BE2C (cell line): ENCODE measurements around the gene HECW1.
"Not testable (repeated sequence)": the region's sequence is repeated elsewhere in the genome, so short reads cannot be mapped to it uniquely, and the experiment has no call there.

Experiments
- DNase-seq: peaks from one replicate; pipeline ENCODE4 v3.0.0-alpha.2; 2020
- H3K27me3 ChIP-seq: fragments of 250-450 bp; sonication (Bioruptor Pico); 2 replicates; pipeline ENCODE4 v1.5.1; 2020; ENCODE audit warnings: mild to moderate bottlenecking
- H3K36me3 ChIP-seq: fragments of 250-450 bp; sonication (Bioruptor Pico); 2 replicates; pipeline ENCODE4 v1.5.1; 2020; ENCODE audit warnings: mild to moderate bottlenecking
- H3K4me1 ChIP-seq: fragments of 250-450 bp; sonication (Bioruptor Pico); 2 replicates; pipeline ENCODE4 v1.5.1; 2020
- H3K4me3 ChIP-seq: 2 replicates; pipeline ENCODE4 v1.5.1; 2011; ENCODE audit warnings: low read depth, low read length
- H3K9me3 ChIP-seq: fragments of 250-450 bp; sonication (Bioruptor Pico); 2 replicates; pipeline ENCODE4 v1.5.1; 2020
- TF ChIP-seq, protein P1 (sequence below): IDR thresholded peaks from 2 replicates; pipeline ENCODE4 v1.5.1; 2012; ENCODE audit warnings: mild to moderate bottlenecking, low read depth, low read length

Gene HECW1

DNA sequence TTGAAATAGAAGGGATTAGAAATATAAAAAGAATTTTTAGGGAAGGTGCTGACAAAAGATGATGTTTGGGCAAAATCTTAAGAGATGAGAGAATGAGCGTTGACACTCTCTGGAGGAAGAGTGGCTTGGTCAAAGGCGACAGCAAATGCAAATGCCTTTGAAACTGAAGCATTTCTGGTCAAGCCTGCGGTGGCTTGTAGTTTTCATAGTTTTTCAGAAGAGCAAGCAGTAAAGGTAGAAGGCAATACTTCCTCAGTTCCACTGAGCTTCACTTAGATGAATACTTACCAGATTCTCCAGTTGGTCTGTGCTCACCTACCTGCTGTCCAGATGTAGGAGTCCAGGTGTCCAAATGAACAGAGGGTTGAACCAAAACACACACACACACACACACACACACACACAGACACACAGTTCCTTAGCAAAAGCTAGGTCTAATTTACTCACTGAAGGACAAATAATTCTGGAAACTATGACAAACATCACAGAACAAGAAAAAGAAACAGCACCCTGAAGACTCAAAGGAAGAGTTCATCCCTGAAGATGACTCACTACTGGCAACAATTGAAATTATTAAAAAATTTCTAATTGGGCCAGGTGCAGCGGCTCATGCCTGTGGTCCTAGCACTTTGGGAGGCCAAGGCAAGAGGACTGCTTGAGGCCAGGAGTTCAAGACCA lies 458.4 kb downstream of the HECW1 start:
- no peaks in the 10 kb centered on the region for H3K27me3 ChIP-seq
- no peak for DNase-seq
- no peaks in the 10 kb centered on the region for H3K36me3 ChIP-seq
- H3K9me3 ChIP-seq: no peaks in the 10 kb centered on the region
- no peak overlapping the region for H3K4me3 ChIP-seq
- H3K4me1 ChIP-seq: peaks cover 6% of the 10 kb centered on the region; the same call in 1 of the 2 replicates
- TF ChIP-seq, protein P1, sequence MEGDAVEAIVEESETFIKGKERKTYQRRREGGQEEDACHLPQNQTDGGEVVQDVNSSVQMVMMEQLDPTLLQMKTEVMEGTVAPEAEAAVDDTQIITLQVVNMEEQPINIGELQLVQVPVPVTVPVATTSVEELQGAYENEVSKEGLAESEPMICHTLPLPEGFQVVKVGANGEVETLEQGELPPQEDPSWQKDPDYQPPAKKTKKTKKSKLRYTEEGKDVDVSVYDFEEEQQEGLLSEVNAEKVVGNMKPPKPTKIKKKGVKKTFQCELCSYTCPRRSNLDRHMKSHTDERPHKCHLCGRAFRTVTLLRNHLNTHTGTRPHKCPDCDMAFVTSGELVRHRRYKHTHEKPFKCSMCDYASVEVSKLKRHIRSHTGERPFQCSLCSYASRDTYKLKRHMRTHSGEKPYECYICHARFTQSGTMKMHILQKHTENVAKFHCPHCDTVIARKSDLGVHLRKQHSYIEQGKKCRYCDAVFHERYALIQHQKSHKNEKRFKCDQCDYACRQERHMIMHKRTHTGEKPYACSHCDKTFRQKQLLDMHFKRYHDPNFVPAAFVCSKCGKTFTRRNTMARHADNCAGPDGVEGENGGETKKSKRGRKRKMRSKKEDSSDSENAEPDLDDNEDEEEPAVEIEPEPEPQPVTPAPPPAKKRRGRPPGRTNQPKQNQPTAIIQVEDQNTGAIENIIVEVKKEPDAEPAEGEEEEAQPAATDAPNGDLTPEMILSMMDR: no peak

DNA sequence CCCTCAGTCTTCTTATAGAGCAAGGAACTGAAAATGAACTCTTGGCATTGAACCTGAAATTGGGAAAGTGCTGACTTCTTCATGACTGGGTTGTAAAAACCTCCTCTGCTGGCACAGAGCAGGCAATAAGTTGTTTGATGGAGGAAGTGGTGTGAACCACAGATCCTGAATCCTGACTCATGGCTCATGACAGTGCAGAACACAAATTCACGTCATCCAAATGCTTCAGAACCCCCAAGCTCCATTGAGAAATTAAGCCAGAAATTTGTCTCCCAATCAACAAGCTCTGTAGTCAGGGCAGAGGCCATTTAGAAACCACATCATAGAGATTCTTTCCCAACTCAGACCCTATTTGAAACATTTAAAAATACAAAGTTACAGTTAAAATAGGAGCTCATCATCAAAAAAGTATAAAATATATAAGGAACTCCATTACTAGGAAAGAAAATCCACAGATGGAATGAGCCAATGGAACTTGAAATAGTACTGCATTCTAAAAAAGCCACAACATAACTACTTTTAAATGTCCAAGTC lies 460.1 kb downstream of the HECW1 start:
- H3K36me3 ChIP-seq: no peaks in the 10 kb centered on the region
- H3K27me3 ChIP-seq: no peaks in the 10 kb centered on the region
- peaks cover 6% of the 10 kb centered on the region; the same call in 1 of the 2 replicates for H3K4me1 ChIP-seq
- TF ChIP-seq, protein P1: no peak
- no peak for DNase-seq
- no peaks in the 10 kb centered on the region for H3K9me3 ChIP-seq
- H3K4me3 ChIP-seq: no peak overlapping the region

DNA sequence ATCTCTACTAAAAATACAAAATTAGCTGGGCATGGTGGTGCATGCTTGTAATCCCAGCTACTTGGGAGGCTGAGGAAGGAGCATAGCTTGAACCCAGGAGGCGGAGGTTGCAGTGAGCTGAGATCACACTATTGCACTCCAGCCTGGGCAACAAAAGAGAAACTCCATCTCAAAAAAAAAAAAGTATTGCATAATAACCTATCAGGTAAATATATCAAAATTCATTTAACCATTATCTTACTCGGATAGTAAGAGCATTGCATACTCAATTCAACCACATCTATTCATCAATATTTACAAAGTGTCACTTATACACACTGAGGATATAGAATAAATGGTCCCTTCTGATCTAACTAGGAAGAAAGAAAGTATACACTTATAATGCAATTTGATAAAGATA lies 461.4 kb downstream of the HECW1 start:
- not testable (repeated sequence) for H3K27me3 ChIP-seq, H3K36me3 ChIP-seq, H3K4me1 ChIP-seq, H3K4me3 ChIP-seq, DNase-seq, H3K9me3 ChIP-seq

DNA sequence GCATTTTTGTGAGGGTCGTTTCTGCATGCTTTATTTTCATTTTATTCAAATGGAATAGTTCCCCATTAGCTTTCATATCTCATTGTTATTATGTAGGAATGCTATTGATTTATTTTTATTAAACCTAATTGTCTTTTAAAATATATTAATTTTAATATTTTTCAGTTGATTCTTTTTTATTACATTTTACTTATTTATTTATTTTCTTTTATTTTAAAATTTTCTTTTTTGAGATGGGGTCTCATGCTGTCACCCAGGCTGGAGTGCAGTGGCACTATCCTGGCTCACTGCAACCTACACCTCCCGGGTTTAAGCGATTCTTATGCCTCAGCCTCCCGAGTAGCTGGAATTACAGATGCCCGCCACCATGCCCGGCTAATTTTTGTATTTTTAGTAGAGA lies 463.1 kb downstream of the HECW1 start:
- TF ChIP-seq, protein P1: no peak
- Histone ChIP-seq H3K4me3 (no peak overlapping the region), H3K27me3 (no peaks in the 10 kb centered on the region), H3K4me1 (no peaks in the 10 kb centered on the region), H3K36me3 (no peaks in the 10 kb centered on the region), H3K9me3 (no peaks in the 10 kb centered on the region)
- no peak for DNase-seq

DNA sequence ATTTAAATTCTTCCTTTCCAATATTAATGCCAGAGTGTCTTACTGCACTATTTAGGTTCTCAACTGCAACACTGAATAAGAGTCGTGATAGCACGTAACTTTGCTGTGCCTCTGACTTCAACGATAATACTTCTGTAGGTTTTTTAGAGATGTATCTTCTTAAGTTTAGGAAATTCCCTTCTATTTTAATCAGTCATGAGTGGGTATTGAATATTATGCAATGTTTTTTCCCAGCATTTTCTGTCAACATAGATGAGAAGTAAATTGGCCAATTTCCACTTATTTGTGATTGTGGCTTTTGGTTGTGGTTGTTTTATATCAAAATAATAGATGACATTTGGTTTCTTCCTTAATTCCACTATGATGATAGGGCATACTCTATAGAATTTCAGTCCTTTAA lies 463.8 kb downstream of the HECW1 start:
- no peak for DNase-seq
- TF ChIP-seq, protein P1: no peak
- H3K4me3 ChIP-seq: no peak overlapping the region
- H3K4me1 ChIP-seq: no peaks in the 10 kb centered on the region
- 0 out of 2 replicates have a peak, but pooled peaks cover 3% of the 10 kb centered on the region for H3K27me3 ChIP-seq
- no peaks in the 10 kb centered on the region for H3K9me3 ChIP-seq
- no peaks in the 10 kb centered on the region for H3K36me3 ChIP-seq

DNA sequence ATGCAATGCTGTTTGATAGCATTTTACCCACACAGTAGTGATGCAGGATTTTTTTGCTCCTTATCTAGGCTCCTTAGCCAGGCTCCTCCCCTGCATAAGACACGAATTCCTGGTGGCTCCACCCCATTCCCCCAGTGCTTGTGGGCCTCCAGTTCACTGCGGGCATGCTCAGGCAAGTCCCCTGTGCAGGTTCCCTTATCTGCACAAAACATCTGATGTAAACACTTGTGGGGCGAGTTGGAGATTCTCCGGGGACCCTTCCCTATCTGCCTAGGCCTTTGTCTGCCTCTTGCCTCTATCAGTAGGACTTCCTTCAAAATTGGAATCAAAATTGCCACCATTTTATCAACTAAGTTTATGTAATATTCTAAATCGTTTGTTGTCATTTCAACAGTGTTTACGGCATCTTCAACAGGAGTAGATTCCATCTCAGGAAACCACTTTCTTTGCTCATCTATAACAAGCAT lies 465.1 kb downstream of the HECW1 start:
- Histone ChIP-seq H3K4me3 (no peak overlapping the region), H3K9me3 (no peaks in the 10 kb centered on the region), H3K27me3 (0 out of 2 replicates have a peak, but pooled peaks cover 3% of the 10 kb centered on the region), H3K36me3 (no peaks in the 10 kb centered on the region), H3K4me1 (no peaks in the 10 kb centered on the region)
- TF ChIP-seq, protein P1: no peak
- no peak for DNase-seq
